HG03558 (cell line): Measurements from ENCODE around the gene TMOD1.
"Not testable (repeated sequence)": the region's sequence is repeated elsewhere in the genome, so short reads cannot be mapped to it uniquely, and the experiment has no call there.

Experiments
- ATAC-seq: cut with Tn5 transposase; IDR thresholded peaks from one replicate; pipeline ENCODE4 v1.9.1; 2021; ENCODE audit warnings: moderate number of reproducible peaks; ENCODE audit not compliant: unreplicated experiment; ENCODE audit errors: extremely low read depth

TMOD1 gene

DNA sequence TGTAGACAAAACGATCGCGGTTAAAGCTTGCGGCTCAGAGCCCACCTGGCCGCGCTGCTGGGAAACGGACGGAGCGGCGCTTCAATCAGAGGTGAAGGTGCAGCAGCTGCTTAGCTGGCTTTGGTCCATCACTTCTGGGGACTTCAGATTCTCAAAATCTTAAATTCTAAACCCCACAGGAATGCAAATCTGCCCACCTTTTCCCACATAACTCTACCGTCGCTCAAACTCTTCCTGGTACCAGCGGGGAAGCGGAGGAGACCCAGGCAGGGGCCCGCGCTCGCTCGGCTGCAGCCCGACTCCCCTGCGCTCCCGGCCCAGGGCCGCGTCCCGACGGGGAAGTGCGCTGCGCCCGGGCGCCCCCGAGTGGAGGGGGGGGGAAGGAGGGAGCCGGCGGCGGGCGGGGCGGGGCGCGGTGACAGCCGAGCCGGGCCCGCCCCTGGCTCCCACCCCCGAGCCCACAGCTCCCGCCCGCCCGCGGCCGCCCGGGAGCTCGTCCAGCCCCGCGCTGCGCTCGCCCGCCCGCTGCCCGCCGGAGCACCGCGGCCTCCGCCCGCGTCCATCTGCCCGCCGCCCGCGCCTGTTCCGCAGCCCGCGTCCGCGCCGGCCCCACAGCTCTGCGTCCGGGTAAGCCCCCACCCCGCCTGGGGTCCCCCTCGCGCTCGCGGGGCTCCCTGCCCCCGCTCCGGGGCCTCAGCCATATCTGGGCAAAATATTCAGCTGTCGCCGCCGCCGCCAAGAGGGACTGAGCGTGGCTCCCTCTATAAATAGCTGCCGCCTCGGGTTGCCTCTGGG lies at the start of gene TMOD1:
TMOD1 (plus strand) TSS at position 490 of the 795 bp plus-strand sequence. CDS start 22,523 bp downstream, outside the sequence.
- ATAC-seq: no peak

DNA sequence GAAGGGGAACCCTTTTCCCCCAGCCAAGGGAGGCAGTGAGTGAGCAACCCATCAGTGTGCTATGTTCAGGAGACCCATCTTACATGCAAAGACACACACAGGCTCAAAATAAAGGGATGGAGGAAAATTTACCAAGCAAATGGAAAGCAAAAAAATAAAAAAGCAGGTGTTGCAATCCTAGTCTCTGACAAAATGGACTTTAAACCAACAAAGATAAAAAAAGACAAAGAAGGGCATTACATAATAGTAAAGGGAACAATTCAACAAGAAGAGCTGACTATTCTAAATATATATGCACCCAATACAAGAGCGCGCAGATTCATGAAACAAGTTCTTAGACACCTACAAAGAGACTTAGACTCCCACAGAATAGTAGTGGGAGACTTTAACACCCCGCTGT lies 47.9 kb upstream of the TMOD1 start:
- not testable (repeated sequence) for ATAC-seq

DNA sequence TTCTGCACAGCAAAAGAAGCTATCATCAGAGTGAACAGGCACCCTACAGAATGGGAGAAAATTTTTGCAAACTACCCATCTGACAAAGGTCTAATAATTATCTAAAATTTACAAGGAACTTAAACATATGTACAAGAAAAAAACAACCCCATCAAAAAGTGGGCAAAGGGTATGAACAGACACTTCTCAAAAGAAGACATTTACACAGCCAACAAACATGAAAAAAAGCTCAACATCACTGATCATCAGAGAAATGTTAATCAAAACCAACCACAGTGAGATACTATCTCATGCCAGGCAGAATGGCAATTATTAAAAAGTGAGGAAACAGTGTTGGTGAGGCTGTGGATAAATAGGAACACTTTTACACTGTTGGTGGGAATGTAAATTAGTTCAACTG lies 44.6 kb upstream of the TMOD1 start:
- ATAC-seq: not testable (repeated sequence)

DNA sequence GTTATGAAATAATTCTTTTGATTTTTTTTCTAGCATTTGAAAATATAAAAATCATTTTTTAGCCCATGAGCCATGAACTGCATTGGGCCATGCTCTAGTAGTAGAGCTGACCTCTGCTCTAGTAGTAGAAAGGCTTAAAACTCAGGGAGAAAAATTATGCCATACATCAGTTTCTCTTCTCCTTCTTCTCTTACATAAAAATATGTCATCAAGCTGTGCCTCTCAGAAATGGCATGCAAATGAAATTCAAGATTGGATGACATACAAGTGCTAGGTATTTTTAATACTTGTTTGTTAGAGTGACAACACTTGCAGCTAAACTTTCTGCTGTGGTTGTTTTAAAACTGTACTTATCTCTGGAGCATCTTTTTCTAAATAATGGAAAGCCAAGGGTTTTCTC lies 42.1 kb upstream of the TMOD1 start:
- ATAC-seq: no peak

DNA sequence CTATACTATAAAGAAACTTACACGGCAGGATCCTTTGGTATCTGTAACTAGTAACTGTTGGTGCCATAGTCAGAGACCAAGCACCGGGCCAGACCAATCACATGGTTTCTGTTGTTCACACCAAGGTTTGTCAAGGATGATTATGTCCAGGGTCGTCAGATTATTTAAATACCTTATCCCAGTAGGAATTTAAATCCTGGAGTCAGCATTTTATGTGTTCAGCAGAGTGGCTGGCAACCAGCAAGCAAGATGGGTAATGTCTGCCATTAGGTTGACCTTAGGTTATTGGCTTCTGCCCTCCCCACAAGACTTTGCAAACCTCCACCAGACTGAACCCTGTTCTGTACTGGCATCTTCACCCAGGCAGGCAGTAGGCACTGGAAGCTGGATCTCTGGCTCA lies 39.3 kb upstream of the TMOD1 start:
- no peak for ATAC-seq

DNA sequence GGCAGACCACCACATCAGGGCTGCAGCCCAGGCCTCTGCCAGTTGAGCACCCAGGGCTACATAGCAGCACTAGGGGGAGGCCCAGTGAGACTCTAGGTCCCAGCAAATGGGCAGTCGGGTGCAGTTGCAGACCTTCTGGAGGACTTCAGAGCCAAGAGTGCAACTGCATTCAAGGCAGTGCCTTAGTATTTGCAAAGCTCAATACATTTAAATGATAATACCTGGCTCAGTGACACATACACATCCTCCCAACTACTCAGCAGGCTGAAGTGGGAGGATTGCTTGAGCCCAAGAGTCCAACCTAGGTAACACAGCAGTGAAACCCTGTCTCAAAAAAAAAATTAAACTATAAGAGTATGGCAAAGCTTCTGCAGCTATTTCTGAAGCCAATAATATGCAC lies 38.6 kb upstream of the TMOD1 start:
- ATAC-seq: no peak

DNA sequence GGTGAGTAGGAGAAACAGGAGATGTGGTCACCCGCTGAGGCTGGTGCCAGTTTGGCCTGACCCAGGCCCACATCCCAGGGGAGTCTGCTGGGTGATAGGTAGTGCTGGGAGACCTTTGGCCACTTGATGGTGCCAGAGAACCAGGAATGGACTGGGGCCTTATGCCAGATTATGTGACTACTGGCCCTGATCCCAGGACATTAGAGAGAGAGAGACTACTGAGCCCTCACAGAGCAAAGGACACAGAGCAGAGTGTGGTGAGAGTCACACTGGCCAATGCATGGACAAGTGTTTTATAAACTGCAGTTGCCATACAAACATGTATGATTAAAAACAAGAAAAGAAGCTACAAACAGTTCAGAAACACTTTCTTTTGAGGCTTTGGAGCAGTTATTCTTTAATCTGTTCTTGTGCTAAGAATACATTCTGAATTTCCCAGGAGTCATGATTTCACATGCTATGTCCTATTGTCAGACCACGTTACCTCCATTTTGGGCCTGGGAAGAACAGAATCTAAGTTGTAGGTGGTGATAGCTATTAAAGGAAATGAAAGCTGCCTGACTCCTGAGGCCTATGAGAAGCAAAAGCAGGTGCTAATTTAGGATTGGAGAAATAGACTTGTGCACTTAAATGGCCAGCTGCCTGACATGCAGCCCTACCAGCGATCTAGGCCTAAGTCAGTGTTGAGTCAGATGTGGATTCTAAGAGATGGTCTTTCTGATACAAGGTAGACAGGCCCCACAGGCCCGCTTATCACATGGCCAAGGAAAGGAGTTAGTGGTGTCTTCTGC lies 32.6 kb upstream of the TMOD1 start:
- ATAC-seq: peak; percentile 37

DNA sequence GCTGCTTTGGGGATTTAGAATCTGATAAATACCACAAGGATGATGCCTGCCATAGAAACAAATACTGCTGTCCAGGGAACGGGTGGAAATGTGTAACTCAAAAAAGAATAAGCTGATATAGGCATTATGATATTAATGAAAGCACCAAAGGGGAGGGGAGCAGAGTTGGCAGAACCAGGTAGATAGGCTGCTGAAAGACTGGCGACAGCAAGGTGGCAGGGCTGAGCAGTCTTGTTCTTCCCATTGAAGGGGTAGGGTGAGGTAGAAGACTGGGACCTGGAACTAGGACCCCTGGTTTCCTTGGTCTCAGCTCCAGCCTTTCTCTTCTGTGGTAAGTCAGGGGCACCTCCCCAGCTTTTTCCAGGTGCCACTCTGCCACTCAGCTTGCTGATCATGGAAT lies 31.4 kb upstream of the TMOD1 start:
- no peak for ATAC-seq

DNA sequence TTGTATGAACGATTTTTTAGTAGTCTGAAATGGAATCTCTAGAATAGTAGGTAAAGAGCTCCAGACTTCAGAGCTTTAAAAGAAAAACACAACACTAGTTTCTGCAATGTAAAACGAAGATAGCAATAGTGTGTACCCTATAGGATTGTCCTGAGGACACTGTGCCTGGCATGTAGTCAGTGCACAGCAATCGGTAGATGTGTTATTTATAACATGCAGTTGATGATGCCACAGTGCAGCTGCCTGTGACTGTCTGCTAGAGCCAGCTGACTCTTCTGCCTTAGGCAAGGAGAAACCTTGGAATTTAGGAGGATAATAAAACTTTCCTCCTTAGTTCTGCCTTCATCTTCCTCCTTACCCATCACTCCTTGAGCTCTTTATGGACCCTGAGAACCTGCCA lies 27.7 kb upstream of the TMOD1 start:
- ATAC-seq: no peak

DNA sequence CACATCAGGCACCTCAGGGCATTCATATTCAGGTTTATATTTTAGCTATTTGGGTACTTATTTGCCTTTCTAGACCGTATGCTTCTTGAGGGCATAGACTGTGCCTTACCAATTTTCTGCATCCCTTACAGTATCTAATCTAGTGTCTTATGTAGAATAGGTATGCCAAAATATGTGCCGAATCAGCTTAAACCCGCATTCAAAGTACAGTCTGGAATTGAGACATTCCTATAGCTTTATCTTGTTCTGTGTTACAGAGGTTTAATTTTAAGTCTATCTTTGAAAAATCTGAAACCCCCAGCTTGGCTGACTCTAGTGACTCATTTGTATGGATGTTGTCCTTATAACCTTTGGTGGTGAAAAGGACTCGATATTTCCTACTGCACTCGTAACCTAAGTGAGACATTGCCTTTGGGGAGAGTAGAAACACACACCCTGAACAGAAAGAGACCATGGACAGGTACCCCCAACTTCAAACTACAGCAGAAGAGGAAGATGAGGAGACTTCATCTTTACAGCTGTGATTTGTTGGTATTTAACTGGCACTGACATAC lies 27.0 kb upstream of the TMOD1 start:
- no peak for ATAC-seq

DNA sequence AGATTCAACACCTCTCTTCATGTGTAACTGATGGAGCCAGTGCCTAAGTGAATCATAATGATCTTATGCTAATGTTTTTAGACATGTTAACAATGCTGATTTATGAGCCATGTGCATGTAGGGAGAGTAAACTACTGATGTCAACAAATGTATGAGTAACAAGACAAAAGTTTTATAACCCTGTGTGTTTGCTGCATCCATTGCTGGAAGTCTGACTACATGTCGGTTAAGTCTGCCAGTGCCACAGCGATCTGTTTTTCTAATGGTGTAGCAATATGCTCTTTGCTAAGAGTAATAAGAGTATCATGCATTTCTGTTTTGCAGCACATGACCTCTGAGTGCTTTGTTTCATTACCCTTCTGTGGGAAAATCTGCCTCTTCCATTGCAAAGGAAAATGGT lies 26.4 kb upstream of the TMOD1 start:
- ATAC-seq: no peak

DNA sequence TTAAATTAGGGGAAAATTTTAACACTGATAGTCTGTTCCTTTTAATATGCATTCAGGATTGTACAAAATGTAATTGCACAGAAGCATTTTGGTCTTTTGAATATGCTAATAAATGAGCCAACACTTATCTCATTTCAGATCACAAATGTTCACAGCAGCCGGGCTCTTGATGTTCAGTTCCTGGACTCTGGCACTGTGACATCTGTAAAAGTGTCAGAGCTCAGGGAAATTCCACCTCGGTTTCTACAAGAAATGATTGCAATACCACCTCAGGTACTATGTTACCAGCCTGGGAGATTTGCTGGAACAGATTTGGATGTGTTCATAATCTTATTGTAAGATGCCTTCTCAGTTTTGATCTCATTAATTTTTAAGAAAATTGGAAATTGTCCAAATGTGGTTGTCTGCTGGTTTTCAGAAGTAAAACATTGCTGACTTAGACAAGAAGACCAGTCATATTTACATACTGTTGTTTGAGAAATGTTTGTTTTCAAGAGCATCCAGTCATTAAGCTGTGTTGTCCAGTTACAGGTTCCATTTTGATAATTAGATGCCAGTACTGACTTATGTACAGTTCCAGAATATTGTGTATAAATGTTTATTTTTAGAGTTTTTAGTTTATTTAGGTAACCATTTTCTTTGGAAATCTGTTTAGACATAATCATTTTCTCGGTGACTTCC lies 23.0 kb upstream of the TMOD1 start:
- no peak for ATAC-seq

DNA sequence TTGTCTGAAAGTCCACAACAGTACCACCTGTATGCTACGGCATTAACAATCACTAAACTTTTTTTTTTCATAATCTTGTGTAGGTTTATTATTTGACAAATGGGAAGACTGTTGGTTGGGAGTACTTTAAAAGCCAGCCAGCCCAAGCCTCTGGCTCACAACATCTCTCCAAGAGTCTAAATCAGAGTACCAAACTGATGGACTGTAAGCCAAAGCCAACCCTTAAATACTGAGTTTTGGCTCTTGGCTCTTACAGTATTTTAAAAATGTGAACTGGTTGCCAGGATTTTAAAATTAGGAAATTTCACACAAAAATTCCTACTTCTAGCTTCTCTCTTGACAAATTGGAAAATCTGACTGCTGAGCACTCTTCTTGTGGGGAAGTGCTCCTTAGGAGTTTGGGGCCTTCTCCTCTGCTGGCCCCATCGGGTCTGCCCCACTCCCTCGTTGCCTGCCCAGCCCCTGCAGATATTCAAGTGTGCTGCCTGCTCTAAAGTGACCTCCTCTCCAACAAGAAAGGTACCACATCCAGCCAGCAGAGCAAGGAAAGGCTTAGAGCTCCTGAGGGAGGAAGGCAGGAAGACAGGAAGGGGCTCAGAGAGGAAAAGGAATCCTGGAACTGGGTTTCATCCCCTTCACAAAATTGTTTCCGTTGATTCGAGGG lies 21.8 kb upstream of the TMOD1 start:
- no peak for ATAC-seq

DNA sequence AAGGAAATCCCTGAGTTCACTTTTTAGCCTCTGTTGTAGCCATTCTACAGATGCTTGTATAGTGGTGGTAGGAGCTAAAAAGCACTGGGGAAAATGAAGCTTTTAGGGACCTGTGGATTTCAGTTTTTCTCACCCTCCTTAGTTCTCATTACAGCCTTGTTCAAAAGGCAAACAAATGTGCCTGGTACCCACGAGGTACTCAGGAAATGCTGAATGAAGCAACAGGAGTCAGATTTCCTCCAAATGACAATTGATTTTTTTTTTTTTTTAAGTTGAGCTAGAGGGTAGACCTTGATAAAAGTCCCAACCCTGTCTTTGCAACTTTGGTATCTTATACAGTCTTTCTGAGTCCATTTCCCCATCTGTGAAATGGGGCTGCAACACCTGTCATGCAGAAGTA lies 21.3 kb upstream of the TMOD1 start:
- ATAC-seq: no peak

DNA sequence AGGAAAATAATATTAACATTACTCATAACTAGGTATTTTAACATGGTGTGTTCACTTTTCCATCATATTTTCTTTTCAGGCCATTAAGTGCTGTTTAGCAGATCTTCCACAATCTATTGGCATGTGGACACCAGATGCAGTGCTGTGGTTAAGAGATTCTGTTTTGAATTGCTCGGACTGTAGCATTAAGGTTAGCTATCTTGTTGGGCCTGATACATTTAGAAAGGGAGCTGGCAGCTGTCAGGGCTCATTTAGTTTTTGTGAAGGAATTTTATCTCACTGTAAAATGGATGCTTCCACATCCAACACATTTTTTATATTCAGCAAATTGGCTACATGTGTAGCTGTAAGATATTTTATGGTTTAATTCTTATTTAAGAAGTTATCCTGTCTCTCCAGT lies 20.7 kb upstream of the TMOD1 start:
- no peak for ATAC-seq

DNA sequence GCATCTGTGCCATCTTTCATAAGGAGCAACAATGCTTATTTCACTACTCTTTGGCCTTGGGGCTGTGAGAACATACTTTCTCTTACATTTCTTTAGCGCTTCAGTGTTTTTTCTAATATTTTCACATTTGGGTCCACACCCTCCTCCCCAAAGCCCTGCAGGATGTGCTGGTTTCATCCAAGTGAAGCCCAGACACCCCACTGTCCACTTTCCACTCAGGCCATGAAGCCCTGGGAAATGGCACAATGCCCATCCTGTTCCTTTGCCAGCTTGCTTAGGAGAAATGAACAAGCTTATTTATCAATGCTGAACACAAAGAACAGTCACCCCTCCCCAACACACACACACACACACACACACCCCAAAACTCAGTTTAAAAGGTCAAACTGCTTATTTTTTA lies 17.3 kb upstream of the TMOD1 start:
- ATAC-seq: no peak

DNA sequence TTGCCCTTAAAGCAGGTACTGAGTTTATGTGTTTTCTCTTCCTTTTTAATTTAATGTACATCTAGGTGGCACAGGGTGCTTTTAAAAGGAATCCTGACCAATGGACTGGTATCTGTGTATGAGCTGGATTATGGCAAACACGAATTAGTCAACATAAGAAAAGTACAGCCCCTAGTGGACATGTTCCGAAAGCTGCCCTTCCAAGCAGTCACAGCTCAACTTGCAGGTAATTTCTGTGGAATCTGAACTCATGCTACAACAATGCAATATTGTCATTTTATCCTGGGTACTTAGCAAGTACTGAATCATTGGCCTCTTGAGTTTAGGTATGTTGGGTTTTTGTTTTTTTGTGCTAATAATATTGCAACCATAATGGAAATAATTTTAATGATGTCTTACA lies 14.4 kb upstream of the TMOD1 start:
- ATAC-seq: no peak

DNA sequence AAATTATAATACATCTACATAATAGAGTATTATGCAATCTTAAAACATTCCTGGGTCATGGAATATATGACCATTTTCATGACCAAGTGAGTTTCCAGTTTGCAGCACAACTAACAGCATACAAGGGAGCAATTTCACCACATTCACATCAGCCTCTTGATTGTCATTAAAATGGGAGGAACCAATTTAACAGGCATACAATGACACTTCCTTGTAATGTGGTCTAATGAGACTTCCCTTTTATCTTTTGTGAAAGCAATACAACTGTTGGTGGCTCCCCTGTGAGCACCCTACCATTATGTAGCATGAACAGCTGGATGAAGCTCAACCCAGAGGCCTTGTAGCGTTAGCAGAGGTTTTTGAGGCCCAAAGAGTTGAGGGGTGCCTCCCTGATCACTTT lies 13.6 kb upstream of the TMOD1 start:
- ATAC-seq: no peak

DNA sequence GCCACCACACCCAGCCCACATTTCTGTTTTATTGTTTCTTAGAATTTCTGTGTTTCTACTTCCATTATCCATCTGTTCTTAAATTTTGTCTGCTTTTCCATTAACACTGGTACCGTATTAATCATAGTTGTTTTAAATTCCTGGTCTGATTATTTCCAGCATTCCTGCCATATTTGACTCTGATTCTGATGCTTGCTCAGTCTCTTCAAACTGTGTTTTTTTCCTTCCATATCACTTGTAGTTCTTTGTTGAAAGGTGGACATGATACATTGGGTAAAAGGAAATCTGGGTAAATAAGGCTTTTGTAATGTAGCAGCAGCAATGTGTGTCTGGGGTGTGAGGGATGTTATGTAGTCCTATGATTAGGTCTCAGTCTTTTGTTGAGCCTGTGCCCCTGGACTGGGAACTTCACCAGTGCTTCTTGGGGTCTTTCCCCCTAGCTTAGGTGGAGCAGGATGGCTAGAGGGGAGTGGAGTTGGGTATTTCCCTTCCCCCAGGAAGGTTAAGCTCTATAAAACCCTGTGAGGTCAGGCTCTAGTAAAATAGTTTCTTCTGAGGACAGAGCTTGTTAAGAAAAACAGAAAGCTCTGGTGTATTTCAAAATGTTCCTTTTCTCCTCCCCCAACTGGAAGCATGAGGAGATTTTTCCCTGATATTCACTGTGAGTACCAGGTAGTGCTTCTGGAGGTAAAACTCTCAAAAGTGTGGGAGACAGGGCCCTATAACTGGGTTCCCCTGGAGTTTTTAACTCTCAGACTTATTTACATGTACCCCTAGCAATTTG lies 10.1 kb upstream of the TMOD1 start:
- no peak for ATAC-seq
